Measurements from ENCODE around the gene SOX8. TPM values are rescaled to one million over a fixed set of nuclear protein-coding genes. Genes with fewer than 3 reads are reported as not detected.

The SOX8 gene
- total and polyA plus RNA-seq, 10 of the 15 experiments (the other 5 are each of a cell fraction or from before 2014, with no cell fraction given): not detected

- peaks cover 0 to 3% of the 10 kb centered on the region in 2 experiments; a peak in 1 of 4 replicates for H3K27me3 ChIP-seq (replicated peaks in 1 of 2; ENCODE audit: control insufficient read depth in 2 of 2, insufficient read depth in 2 of 2, low read length in 1 of 2)
- H3K9me3 ChIP-seq (replicated peaks; ENCODE audit: control insufficient read depth, insufficient read depth, low read length): no peaks in the 10 kb centered on the region
- ATAC-seq (no peak), FAIRE-seq (no peak), DNase-seq (ENCODE audit: low read depth, low spot score) (no peak)
- H4K20me1 ChIP-seq (ENCODE audit: control insufficient read depth, insufficient read depth): no peaks in the 10 kb centered on the region
- H3K4me2 ChIP-seq (ENCODE audit: control insufficient read depth, insufficient read depth): no peak overlapping the region
- intact Hi-C loops (cut with micrococcal nuclease; ENCODE audit: unreplicated experiment) (no loop called here), in situ Hi-C loops (cut with MboI) (no loop called here)
- H3K79me2 ChIP-seq (ENCODE audit: control insufficient read depth, insufficient read depth, low read length): no peaks in the 10 kb centered on the region
- no TSS peak for BruUV-seq (replicated peaks)
- no peaks in the 10 kb centered on the region for H3K36me3 ChIP-seq (ENCODE audit: control insufficient read depth in 2 of 2, insufficient read depth in 2 of 2, low read length in 1 of 2)
- TF ChIP-seq MTA3 (IDR thresholded peaks at IDR 0.05; ENCODE audit: borderline replicate concordance, low read length): no peak
- no peak for TF ChIP-seq SMC3 (IDR thresholded peaks at IDR 0.05; ENCODE audit: borderline replicate concordance, low read length)
- TF ChIP-seq ZBED1 (IDR thresholded peaks at IDR 0.05; ENCODE audit: borderline replicate concordance): no peak
- TF ChIP-seq POLR2AphosphoS2 (IDR thresholded peaks at IDR 0.05; ENCODE audit: low read depth, low read length): no peak
- TF ChIP-seq CREM (IDR thresholded peaks at IDR 0.05; ENCODE audit: low read depth): no peak
- no peak for TF ChIP-seq MYC (IDR thresholded peaks at IDR 0.05; ENCODE audit: insufficient read depth, insufficient read length, insufficient replicate concordance, low read length, severe bottlenecking)
- no peak for TF ChIP-seq CEBPZ (IDR thresholded peaks at IDR 0.05; ENCODE audit: low read depth, low read length)
- TF ChIP-seq ASH2L (IDR thresholded peaks at IDR 0.05; ENCODE audit: borderline replicate concordance, low read depth): no peak
- no peak for TF ChIP-seq MTA2 (IDR thresholded peaks at IDR 0.05; ENCODE audit: low read depth)
- TF ChIP-seq POLR2A (IDR thresholded peaks at IDR 0.05; ENCODE audit: low read depth, low read length): no peak
- H3K4me3 ChIP-seq: no peak overlapping the region
- ChIA-PET CTCF (no interaction called here), SMC1A (ENCODE audit: uncharacterized antibody, unreplicated experiment) (no interaction called here), RAD21 (ENCODE audit: unreplicated experiment) (no interaction called here), POLR2A (no interaction called here)
- H3K27ac ChIP-seq (ENCODE audit: control insufficient read depth, insufficient read depth): no peak overlapping the region
- H3K9ac ChIP-seq (ENCODE audit: control insufficient read depth, insufficient read depth, low read length): no peak overlapping the region
- no CpG with 5 or more reads among the region's 3 CpGs for WGBS (ENCODE audit: insufficient coverage, insufficient replicate concordance, low lambda C conversion rate, missing lambda C conversion rate)
- H3K4me1 ChIP-seq (ENCODE audit: control insufficient read depth, insufficient read depth, low read length): no peaks in the 10 kb centered on the region
- no peak overlapping the region for H2AFZ ChIP-seq (ENCODE audit: control insufficient read depth, low read depth, low read length)
Measured at GRCh38 chr16:993731-994130, 12.2 kb downstream of the SOX8 start.

All from GM12878 (cell line).